Muscle of leg (tissue), 11 donors: ENCODE measurements around the gene ADGRV1. TPM values are rescaled to one million over a fixed set of nuclear protein-coding genes. Genes with fewer than 3 reads are reported as not detected.

Experiments used
- DNase-seq: peaks from one replicate; pipeline ENCODE4 v3.0.0; 2013
- H3K27ac ChIP-seq: one replicate; pipeline ENCODE4 v1.5.1; 2013; ENCODE audit warnings: mild to moderate bottlenecking, low read length, control low read depth
- H3K27me3 ChIP-seq: one replicate; pipeline ENCODE4 v1.6.1; 2013; ENCODE audit warnings: low read length; ENCODE audit not compliant: control insufficient read depth, insufficient read depth
- H3K36me3 ChIP-seq: one replicate; pipeline ENCODE4 v1.6.1; 2013; ENCODE audit warnings: low read length; ENCODE audit not compliant: control insufficient read depth, insufficient read depth
- H3K4me1 ChIP-seq: one replicate; pipeline ENCODE4 v1.6.1; 2013; ENCODE audit warnings: low read length; ENCODE audit not compliant: control insufficient read depth, insufficient read depth
- H3K4me3 ChIP-seq: one replicate; pipeline ENCODE4 v1.5.1; 2013; ENCODE audit warnings: low read length, control low read depth
- H3K9me3 ChIP-seq: replicated peaks from 2 replicates; pipeline ENCODE4 v1.6.1; 2013; ENCODE audit warnings: low read depth, low read length; ENCODE audit not compliant: control insufficient read depth
- WGBS: methylation state at CpG from one replicate; pipeline ENCODE4 v1.1.5; 2013; ENCODE audit warnings: missing lambda C conversion rate; ENCODE audit not compliant: insufficient coverage; 5-methylcytosine and 5-hydroxymethylcytosine counted together
- polyA plus RNA-seq, 8 donors: library from polyadenylated mRNA; unstranded; fragments of 120-200 nt; gene quantifications; one replicate each; pipeline versions ENCODE4 v1.2.1 to v1.2.3, GENCODE V29; 2013; ENCODE audit warnings: inconsistent platforms in 1 of 8, low replicate concordance in 1 of 8; ENCODE audit not compliant: insufficient read length in 8 of 8, insufficient read depth in 1 of 8
- total RNA-seq: library from RNA; stranded (reverse); fragments of 120-200 nt; gene quantifications from one replicate; pipeline ENCODE4 v1.2.4, GENCODE V29; 2013

The ADGRV1 gene
- total and polyA plus RNA-seq, 9 donors, result 0.49 to 2.5 (median 0.88) TPM

DNA sequence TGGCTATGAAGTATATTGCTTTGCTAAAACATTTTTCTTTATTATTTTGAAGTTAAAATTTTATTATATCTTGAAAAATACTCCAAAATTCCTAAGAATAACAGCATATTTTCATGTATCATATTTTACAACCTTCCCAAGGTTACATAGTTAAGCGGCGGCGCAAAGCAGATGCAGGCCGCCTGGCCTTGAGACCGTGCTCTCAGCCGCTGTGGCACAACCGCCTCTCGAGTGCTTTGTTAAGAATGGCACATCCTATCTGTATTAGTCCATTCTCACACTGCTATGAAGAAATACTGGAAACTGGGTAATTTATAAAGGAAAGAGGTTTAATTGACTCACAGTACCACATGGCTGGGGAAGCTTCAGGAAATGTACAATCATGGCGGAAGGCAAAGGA, 595.7 kb downstream of the ADGRV1 start:
- DNase-seq, result no peak
- H3K9me3 ChIP-seq, result no peaks in the 10 kb centered on the region
- no peaks in the 10 kb centered on the region for H3K36me3 ChIP-seq
- H3K4me3 ChIP-seq, result no peak overlapping the region
- WGBS, result 100% methylated on average over 1 of the region's 9 CpGs
- no peaks in the 10 kb centered on the region for H3K4me1 ChIP-seq
- H3K27me3 ChIP-seq, result no peaks in the 10 kb centered on the region
- no peak overlapping the region for H3K27ac ChIP-seq

DNA sequence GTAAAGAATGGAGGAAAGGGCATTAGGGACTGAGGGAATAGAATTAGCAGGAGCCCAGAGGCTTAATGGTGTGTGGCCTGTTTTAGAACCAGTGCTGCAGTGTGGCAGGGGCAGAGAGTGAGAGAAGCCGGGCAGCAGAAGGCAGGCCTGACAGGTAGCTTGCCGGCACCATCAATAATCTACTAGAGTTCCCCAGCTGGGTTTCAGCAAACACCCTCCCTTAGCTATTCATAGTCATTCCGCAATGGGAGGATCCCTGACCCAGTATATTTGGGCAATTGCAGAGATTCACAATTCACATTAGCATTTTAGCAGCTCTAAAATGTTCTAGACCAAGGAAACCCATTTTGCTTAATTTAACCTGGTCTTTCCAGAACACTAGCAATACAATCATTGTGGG, 596.7 kb downstream of the ADGRV1 start:
- no peak overlapping the region for H3K27ac ChIP-seq
- no peaks in the 10 kb centered on the region for H3K9me3 ChIP-seq
- no peak overlapping the region for H3K4me3 ChIP-seq
- no peak for DNase-seq
- no peaks in the 10 kb centered on the region for H3K4me1 ChIP-seq
- H3K36me3 ChIP-seq, result no peaks in the 10 kb centered on the region
- WGBS, result 100% methylated on average over 2 of the region's 3 CpGs
- H3K27me3 ChIP-seq, result no peaks in the 10 kb centered on the region

GRCh38 chr5:91156242-91156641, 597.6 kb downstream of the ADGRV1 start:
- DNase-seq, result no peak
- H3K36me3 ChIP-seq, result no peaks in the 10 kb centered on the region
- no peak overlapping the region for H3K27ac ChIP-seq
- H3K9me3 ChIP-seq, result no peaks in the 10 kb centered on the region
- no CpG with 5 or more reads among the region's 1 CpG for WGBS
- no peaks in the 10 kb centered on the region for H3K27me3 ChIP-seq
- H3K4me1 ChIP-seq, result no peaks in the 10 kb centered on the region
- no peak overlapping the region for H3K4me3 ChIP-seq

GRCh38 chr5:91158011-91158410, 599.4 kb downstream of the ADGRV1 start:
- Histone ChIP-seq H3K9me3 (no peaks in the 10 kb centered on the region), H3K4me3 (no peak overlapping the region), H3K4me1 (peaks cover 6% of the 10 kb centered on the region), H3K36me3 (no peaks in the 10 kb centered on the region), H3K27me3 (no peaks in the 10 kb centered on the region), H3K27ac (no peak overlapping the region)
- no peak for DNase-seq
- 100% methylated on average over 1 of the region's 1 CpG for WGBS

DNA sequence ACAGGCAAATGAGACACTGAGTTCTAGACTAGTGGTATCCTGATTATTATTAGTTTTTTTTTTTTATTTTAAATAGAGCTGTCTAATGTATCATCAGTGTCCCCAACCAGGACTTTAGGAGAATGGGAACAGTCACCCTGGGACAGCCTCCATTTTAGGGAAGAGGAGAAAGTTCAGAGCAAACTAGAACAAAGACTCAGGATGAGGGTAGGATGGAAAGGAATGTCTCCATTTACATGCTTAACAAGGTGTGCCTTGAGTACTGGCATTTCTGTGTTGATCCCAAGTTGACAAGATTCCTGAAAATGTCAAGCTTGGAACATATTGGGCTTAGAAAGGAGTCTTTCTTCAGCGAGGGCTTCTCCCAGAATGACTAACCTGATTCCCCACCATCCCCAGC, 601.0 kb downstream of the ADGRV1 start:
- H3K4me3 ChIP-seq, result no peak overlapping the region
- H3K9me3 ChIP-seq, result no peaks in the 10 kb centered on the region
- peaks cover 6% of the 10 kb centered on the region for H3K4me1 ChIP-seq
- no peaks in the 10 kb centered on the region for H3K36me3 ChIP-seq
- no peak overlapping the region for H3K27ac ChIP-seq
- DNase-seq, result no peak
- H3K27me3 ChIP-seq, result no peaks in the 10 kb centered on the region
- no CpG with 5 or more reads among the region's 1 CpG for WGBS

GRCh38 chr5:91160714-91161285, 602.2 kb downstream of the ADGRV1 start:
- Histone ChIP-seq H3K27ac (no peak overlapping the region), H3K4me3 (no peak overlapping the region), H3K27me3 (no peaks in the 10 kb centered on the region), H3K4me1 (peaks cover 6% of the 10 kb centered on the region), H3K36me3 (no peaks in the 10 kb centered on the region), H3K9me3 (no peaks in the 10 kb centered on the region)
- WGBS, result 95% methylated on average over 5 of the region's 5 CpGs
- DNase-seq, result no peak

DNA sequence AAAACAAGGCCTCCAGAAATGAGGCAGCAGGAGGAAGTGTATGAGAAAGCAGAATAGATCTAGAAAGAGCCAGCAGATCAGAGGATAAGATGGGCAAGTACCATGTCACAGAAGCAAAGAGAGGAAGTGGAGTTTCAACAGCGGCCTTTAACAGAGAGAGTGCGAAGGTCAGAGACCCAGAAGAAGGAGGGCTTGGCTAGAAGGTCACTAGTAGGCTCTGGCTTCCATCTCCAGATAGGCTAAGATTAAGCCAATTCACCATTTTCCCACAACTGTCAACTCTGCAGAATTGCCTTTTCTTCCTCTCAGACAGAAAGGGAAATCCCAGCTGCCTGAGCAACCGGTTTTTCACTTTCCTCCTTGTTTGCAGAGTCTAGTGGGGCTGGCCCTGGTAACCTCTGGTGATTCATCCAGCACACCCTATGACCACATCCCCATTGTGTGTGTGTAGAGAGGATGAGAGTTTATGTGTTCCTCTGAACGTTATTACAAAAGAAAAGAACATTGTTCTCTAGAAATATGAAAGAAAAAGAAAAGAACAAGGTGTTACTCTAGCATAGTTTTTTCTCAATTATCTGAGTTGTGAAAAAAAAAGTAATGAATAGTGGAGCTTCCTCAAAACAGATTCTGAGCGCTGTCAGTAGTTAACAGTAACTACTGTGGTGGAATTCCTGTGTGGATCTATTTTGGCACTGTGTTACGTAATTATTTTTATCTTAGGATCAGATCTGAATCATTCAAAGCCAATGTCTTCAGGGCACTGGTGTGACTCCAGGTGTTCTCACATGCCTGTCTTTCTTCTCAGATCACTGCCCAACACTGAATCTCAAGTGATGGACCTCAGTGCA, 604.2 kb downstream of the ADGRV1 start:
- no peaks in the 10 kb centered on the region for H3K9me3 ChIP-seq
- 80% methylated on average over 1 of the region's 6 CpGs for WGBS
- no peaks in the 10 kb centered on the region for H3K27me3 ChIP-seq
- H3K36me3 ChIP-seq, result no peaks in the 10 kb centered on the region
- peak; percentile 75 for DNase-seq
- H3K4me3 ChIP-seq, result no peak overlapping the region
- H3K4me1 ChIP-seq, result peaks cover 6% of the 10 kb centered on the region
- peak overlapping the region; percentile 31 for H3K27ac ChIP-seq

DNA sequence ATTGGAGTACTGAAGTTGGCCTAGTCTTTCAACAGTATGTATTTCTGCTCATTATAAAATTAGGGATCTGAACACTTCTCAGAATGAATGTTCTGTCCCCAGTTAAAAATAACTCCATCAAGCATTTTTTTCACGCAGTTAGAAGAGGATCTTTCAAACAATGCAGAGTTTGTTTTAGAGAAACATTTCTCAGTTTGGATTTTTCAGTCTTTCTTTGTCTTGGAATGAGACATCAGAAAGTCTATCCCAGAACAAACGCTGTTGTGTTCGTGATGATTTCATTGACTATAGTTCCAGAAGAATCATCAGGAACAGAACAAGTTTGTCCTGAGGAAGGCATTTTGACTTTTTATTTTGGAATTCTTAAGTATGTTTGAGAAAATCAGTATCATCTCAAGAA, 605.8 kb downstream of the ADGRV1 start:
- H3K27ac ChIP-seq, result no peak overlapping the region
- peaks cover 6% of the 10 kb centered on the region for H3K4me1 ChIP-seq
- no peaks in the 10 kb centered on the region for H3K9me3 ChIP-seq
- no peaks in the 10 kb centered on the region for H3K36me3 ChIP-seq
- no peaks in the 10 kb centered on the region for H3K27me3 ChIP-seq
- WGBS, result no CpG with 5 or more reads among the region's 3 CpGs
- H3K4me3 ChIP-seq, result no peak overlapping the region
- no peak for DNase-seq

DNA sequence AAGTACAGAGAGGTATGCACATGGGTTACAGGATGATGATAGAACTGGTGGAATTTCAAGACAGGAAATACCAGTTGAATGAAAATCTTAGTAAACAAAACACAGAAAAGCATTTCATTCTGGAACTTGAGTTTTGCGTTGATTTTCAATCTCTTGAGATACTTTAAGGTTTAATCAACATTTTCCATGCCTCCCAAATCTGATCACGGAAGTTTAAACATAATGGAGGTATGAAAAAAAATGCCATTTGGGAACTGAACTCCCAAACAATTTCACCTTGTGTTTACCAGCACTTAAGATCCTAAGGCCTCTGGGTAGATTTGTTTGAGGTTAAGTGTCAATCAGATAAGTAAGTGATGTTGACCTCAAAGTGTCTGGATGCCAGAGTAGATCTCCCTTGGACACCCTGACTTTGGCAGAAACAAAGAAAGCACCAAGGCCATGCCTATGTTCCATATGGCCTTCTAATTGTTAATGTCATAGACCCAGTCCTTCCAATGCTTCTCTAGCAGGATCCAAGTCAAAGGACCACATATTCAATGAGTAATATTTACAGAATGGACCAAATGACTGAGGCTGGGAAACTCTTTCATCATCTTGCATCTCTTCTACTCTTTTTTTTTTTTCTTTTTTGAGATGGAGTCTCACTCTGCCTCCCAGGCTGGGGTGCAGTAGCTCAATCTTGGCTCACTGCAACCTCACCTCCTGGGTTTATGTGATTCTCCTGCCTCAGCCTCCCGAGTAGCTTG, 607.6 kb downstream of the ADGRV1 start:
- no peaks in the 10 kb centered on the region for H3K27me3 ChIP-seq
- no peaks in the 10 kb centered on the region for H3K9me3 ChIP-seq
- no peak for DNase-seq
- no peaks in the 10 kb centered on the region for H3K36me3 ChIP-seq
- no CpG with 5 or more reads among the region's 3 CpGs for WGBS
- peaks cover 6% of the 10 kb centered on the region for H3K4me1 ChIP-seq
- no peak overlapping the region for H3K27ac ChIP-seq
- H3K4me3 ChIP-seq, result no peak overlapping the region

GRCh38 chr5:91168859-91169258, 610.3 kb downstream of the ADGRV1 start:
- no peaks in the 10 kb centered on the region for H3K4me1 ChIP-seq
- H3K27ac ChIP-seq, result no peak overlapping the region
- H3K4me3 ChIP-seq, result no peak overlapping the region
- DNase-seq, result no peak
- H3K36me3 ChIP-seq, result no peaks in the 10 kb centered on the region
- no CpG with 5 or more reads among the region's 1 CpG for WGBS
- H3K27me3 ChIP-seq, result no peaks in the 10 kb centered on the region
- no peaks in the 10 kb centered on the region for H3K9me3 ChIP-seq
